Measurements from ENCODE around the gene ANKAR. TPM values are rescaled to one million over a fixed set of nuclear protein-coding genes. Genes with fewer than 3 reads are reported as not detected.

The ANKAR gene
- total RNA-seq, 1 experiment from 2014 or later, result 3.5 TPM

DNA sequence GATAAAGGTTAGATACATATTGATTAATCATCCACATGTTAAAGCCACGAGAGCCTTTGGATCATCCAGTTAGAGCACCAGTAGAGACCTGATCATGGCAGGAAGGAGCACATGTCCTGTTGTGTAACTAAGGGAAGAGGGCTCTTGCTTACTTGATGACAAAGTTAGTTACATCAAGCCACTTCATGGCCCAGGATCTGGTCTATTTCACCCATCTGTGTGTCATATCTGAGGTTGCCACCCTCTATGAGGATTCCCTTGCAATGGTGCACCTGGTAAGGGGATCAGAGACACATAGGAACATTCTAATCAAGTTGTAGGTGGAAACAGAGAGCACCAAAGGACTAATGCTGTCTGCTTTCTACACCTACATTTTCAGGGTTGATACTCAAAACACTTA is 6.7 kb downstream of the ANKAR start:
- Histone ChIP-seq H3K27ac (ENCODE audit: low read depth, low read length, poor library complexity, severe bottlenecking) (no peak overlapping the region), H3K36me3 (ENCODE audit: insufficient read depth, low read length, poor library complexity, severe bottlenecking) (no peaks in the 10 kb centered on the region), H3K27me3 (replicated peaks; ENCODE audit: insufficient read depth, low read depth, low read length, poor library complexity) (no peaks in the 10 kb centered on the region), H3K4me3 (ENCODE audit: low read depth, low read length, poor library complexity, severe bottlenecking) (no peak overlapping the region), H3K4me1 (ENCODE audit: insufficient read depth, low read length, poor library complexity, severe bottlenecking) (peaks cover 7% of the 10 kb centered on the region), H3K9me3 (ENCODE audit: low read depth, low read length, poor library complexity, severe bottlenecking) (peaks cover 10% of the 10 kb centered on the region)
- CTCF ChIA-PET, result no interaction called here
- POLR2A ChIA-PET (ENCODE audit: low non-redundant PET), result interaction anchor here (0.7 kb wide), 1 partner anchor 29 kb away, joined by 5 read pairs; no protein-coding TSS in a partner anchor
- BruUV-seq (replicated peaks), result no TSS peak
- DNase-seq (ENCODE audit: low spot score), result no peak
- intact Hi-C loops (cut with micrococcal nuclease; ENCODE audit: unreplicated experiment), result no loop called here
- TF ChIP-seq, protein P1, sequence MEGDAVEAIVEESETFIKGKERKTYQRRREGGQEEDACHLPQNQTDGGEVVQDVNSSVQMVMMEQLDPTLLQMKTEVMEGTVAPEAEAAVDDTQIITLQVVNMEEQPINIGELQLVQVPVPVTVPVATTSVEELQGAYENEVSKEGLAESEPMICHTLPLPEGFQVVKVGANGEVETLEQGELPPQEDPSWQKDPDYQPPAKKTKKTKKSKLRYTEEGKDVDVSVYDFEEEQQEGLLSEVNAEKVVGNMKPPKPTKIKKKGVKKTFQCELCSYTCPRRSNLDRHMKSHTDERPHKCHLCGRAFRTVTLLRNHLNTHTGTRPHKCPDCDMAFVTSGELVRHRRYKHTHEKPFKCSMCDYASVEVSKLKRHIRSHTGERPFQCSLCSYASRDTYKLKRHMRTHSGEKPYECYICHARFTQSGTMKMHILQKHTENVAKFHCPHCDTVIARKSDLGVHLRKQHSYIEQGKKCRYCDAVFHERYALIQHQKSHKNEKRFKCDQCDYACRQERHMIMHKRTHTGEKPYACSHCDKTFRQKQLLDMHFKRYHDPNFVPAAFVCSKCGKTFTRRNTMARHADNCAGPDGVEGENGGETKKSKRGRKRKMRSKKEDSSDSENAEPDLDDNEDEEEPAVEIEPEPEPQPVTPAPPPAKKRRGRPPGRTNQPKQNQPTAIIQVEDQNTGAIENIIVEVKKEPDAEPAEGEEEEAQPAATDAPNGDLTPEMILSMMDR (conservative IDR thresholded peaks at IDR 0.05; ENCODE audit: low read depth, low read length), result no peak
- no peak for TF ChIP-seq EZH2 (IDR thresholded peaks at IDR 0.05; ENCODE audit: borderline replicate concordance, low read depth, low read length, poor library complexity, severe bottlenecking)

GRCh38 chr2:189681903-189682302 is 7.4 kb downstream of the ANKAR start:
- TF ChIP-seq EZH2 (IDR thresholded peaks at IDR 0.05; ENCODE audit: borderline replicate concordance, low read depth, low read length, poor library complexity, severe bottlenecking), result no peak
- TF ChIP-seq, protein P1 (conservative IDR thresholded peaks at IDR 0.05; ENCODE audit: low read depth, low read length), result no peak
- Histone ChIP-seq H3K36me3 (ENCODE audit: insufficient read depth, low read length, poor library complexity, severe bottlenecking) (no peaks in the 10 kb centered on the region), H3K4me1 (ENCODE audit: insufficient read depth, low read length, poor library complexity, severe bottlenecking) (peaks cover 7% of the 10 kb centered on the region), H3K4me3 (ENCODE audit: low read depth, low read length, poor library complexity, severe bottlenecking) (no peak overlapping the region), H3K27me3 (replicated peaks; ENCODE audit: insufficient read depth, low read depth, low read length, poor library complexity) (no peaks in the 10 kb centered on the region), H3K27ac (ENCODE audit: low read depth, low read length, poor library complexity, severe bottlenecking) (no peak overlapping the region), H3K9me3 (ENCODE audit: low read depth, low read length, poor library complexity, severe bottlenecking) (peaks cover 10% of the 10 kb centered on the region)
- intact Hi-C loops (cut with micrococcal nuclease; ENCODE audit: unreplicated experiment), result no loop called here
- CTCF ChIA-PET, result no interaction called here
- DNase-seq (ENCODE audit: low spot score), result no peak
- BruUV-seq (replicated peaks), result no TSS peak
- POLR2A ChIA-PET (ENCODE audit: low non-redundant PET), result no interaction called here

GRCh38 chr2:189683348-189683747 is 8.9 kb downstream of the ANKAR start:
- no peak overlapping the region for H3K4me3 ChIP-seq (ENCODE audit: low read depth, low read length, poor library complexity, severe bottlenecking)
- TF ChIP-seq, protein P1 (conservative IDR thresholded peaks at IDR 0.05; ENCODE audit: low read depth, low read length), result no peak
- TF ChIP-seq EZH2 (IDR thresholded peaks at IDR 0.05; ENCODE audit: borderline replicate concordance, low read depth, low read length, poor library complexity, severe bottlenecking), result no peak
- BruUV-seq (replicated peaks), result no TSS peak
- no peak overlapping the region for H3K27ac ChIP-seq (ENCODE audit: low read depth, low read length, poor library complexity, severe bottlenecking)
- POLR2A ChIA-PET (ENCODE audit: low non-redundant PET), result no interaction called here
- H3K4me1 ChIP-seq (ENCODE audit: insufficient read depth, low read length, poor library complexity, severe bottlenecking), result peaks cover 7% of the 10 kb centered on the region
- no peak for DNase-seq (ENCODE audit: low spot score)
- no peaks in the 10 kb centered on the region for H3K36me3 ChIP-seq (ENCODE audit: insufficient read depth, low read length, poor library complexity, severe bottlenecking)
- peaks cover 5% of the 10 kb centered on the region for H3K9me3 ChIP-seq (ENCODE audit: low read depth, low read length, poor library complexity, severe bottlenecking)
- CTCF ChIA-PET, result no interaction called here
- intact Hi-C loops (cut with micrococcal nuclease; ENCODE audit: unreplicated experiment), result no loop called here
- H3K27me3 ChIP-seq (replicated peaks; ENCODE audit: insufficient read depth, low read depth, low read length, poor library complexity), result no peaks in the 10 kb centered on the region
